CD4-positive, alpha-beta T cell treated with Interleukin-6 for 4 hours (primary cell): ENCODE results near the gene ACTR1A.
A peak's percentile ranks its signal among the peaks of the same experiment; 100 is the strongest.
"Not testable (repeated sequence)": the region's sequence is repeated elsewhere in the genome, so short reads cannot be mapped to it uniquely, and the experiment has no call there.

Source experiments
- DNase-seq: peaks from one replicate; pipeline ENCODE4 v3.0.0-alpha.2; 2020; ENCODE audit warnings: mixed read lengths

The ACTR1A gene

GRCh38 chr10:102502337-102503151, at the start of gene ACTR1A:
Gene ACTR1A (minus strand): TSS chr10:102502712. CDS start chr10:102502647, 65 bp downstream.
- peak; percentile 96 for DNase-seq

- no peak for DNase-seq
Measured at GRCh38 chr10:102550636-102551210, 48.2 kb upstream of the ACTR1A start.

DNA sequence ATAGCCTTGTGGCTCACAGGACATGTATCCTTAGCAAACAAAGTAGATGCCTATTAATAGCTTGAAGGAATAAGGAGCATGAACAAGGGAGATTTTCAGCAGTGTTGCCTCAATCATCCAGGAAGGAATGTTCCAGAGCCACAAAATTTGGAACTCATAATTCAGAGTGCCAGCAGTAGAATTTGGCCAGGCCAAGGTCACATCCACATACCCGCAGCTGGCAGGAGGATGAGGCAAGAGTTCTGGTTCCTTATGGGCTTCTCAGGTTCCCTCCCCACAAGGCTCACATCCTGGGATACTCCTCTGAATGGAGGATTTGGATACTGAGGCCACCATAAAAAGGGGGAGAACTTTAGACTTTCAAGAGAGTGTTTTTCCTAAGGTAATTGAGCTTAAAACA, 47.0 kb upstream of the ACTR1A start:
- DNase-seq, result no peak

DNA sequence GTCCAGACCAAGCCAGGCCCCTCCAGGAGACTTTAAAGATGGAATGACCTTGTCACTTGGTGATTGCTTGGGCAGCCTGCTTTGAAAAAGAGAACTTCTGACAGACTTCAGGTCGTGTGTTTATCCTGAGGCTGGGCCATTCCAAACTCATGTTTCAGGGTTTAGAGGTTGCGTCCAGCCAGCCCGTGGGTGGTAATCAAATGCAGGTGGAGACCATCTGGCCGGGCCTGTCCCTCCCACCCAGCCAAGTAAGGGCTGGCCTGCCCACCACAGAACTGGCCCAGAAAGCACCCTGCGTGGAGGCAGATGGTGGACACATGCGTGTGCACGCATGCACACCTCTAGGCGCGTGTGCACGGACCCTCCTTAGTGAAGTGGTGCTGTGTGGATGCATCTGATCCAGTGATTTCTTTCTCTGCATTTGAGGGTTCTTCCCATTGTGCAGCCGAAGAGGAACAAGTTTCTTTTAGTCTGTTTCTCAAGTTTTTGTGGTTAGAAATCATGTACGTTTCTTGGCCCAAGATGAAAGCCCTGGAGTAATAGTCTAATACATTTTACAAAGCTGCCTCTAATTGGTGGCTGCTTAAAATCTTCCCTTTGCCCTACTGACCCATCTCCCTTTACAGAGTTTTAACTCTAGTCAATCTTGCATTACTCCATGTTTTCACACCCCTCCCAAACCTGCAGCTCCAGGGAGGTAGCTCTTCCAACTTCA, 44.3 kb upstream of the ACTR1A start:
- no peak for DNase-seq

DNA sequence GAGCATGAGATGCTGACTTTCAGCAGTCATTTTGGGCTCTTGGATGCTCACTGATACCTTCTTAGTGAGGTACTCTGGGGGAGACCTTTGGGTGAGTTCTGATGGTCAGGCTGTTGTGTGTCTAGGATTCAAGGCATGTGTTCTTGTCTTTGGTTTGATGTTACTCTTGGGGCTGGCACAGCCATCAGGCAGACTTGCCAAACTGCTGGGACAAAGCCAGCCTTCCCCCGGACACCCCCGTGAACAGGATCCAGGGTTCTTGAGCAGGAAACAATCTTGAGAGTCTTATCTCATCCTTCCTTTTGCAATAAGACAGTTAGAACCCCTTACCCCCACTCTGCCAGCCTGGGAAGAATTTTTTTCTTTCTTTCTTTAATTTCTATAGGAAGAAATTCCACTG, 43.5 kb upstream of the ACTR1A start:
- DNase-seq, result no peak

GRCh38 chr10:102545265-102545871, 42.9 kb upstream of the ACTR1A start:
- no peak for DNase-seq

- no peak for DNase-seq
Measured at GRCh38 chr10:102542800-102543418, 40.4 kb upstream of the ACTR1A start.

- DNase-seq, result no peak
Measured at GRCh38 chr10:102540023-102540422, 37.5 kb upstream of the ACTR1A start.

DNA sequence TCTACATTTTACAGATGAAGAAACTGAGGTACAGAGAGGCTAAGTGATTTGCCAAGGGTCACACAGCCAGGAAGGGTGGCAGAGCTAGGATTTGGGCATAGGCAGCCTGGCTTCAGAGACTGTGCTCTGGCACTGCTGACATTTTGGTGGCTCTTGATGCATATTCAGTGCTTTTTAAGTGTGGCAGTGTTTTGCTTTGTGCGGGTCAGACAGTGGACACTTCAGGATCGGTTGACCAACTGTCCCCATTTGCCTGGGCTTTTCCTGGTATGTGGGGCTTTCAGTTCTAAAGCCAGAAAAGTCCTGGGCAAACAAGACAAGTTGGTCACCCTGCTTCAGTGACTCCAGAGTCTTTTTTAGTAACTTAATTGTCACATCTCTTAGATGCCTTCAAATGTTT, 36.3 kb upstream of the ACTR1A start:
- no peak for DNase-seq

DNA sequence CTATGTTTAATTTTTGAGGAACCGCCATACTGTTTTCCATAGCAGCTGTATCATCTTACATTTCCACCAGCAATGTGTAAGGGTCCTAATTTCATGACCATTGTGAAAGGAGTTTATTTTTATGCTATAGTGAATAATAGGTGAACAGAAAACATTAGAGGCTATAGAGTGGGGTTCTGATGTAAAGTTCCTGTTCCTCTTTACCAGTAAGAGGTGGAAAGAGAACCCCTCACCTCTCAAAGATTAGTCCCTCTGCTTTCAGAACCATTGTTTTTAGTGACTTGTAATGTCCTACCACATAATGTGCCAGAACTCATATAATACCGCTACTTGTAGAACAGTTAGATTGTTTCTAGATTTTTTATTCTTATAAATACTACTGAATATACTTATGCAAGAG, 35.4 kb upstream of the ACTR1A start:
- DNase-seq, result no peak

DNA sequence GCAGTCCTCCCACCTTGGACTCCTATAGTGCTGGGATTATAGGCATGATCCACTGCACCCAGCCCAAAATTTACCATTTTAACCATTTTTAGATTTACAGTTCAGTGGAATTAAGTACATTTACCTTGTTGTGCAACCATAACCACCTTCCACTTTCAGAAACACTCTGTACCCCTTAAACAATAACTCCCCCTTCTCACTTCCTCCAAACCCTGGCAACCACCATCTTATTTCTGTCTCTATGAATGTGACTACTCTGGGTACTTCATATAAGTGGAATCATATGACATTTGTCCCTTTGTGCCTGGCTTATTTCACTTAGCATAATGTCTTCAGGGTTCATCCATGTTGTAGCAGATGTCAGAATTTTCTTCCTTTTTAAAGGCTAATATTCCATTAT, 34.9 kb upstream of the ACTR1A start:
- DNase-seq, result no peak

- no peak for DNase-seq
Measured at GRCh38 chr10:102535481-102536147, 33.1 kb upstream of the ACTR1A start.

DNA sequence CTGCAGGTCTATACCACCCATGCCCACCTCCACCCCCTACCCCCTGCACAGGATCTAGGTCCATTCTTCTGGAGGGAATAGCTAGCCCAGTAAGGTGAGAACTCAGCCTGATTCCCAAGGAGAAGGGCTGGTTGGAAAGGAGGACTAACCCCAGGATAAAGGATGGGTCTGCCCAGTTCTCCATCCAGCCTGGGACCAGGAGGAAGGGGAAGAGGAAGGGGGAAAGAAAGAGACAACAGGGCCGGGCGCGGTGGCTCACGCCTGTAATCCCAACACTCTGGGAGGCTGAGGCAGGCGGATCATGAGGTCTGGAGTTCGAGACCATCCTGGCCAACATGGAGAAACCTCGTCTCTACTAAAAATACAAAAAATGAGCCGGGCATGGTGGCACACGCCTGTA, 32.5 kb upstream of the ACTR1A start:
- DNase-seq, result not testable (repeated sequence)

DNA sequence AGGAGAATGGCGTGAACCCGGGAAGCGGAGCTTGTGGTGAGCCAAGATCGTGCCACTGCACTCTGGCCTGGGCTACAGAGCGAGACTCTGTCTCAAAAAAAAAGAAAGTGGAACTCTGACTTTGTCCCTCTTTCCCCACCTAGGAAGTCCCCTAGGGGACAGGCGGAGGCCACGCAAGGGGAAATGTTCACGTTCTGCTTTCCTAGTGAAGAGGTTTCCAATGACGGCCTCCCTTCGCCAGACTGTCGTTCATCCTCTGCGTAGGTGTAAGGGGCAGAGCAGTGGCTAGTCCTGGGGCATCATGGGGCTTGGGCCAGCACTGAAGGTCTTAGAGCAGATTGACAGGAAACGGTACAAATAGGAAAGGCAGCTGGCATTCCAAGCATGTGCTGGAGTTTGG, 31.8 kb upstream of the ACTR1A start:
- no peak for DNase-seq

DNA sequence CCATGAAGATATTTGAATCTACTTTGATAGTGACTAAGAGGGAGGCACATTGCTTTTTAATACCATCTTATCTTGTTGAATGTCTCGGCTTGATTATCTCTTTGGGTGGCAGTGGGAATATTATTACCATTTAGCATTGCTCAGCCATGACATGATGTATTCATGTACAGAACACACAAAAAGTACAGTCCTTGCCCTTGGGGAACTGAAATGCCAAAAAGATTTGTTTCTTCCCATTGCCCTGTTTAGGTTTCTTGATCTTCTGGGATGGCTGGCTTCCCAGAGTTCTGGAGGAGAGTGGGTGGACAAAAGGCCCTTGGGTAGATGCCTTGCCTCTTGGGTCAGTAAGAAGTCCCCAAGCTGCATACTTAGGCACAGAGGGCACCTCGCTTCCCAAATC, 25.0 kb upstream of the ACTR1A start:
- DNase-seq, result no peak

GRCh38 chr10:102524746-102525145, 22.2 kb upstream of the ACTR1A start:
- DNase-seq, result no peak

DNA sequence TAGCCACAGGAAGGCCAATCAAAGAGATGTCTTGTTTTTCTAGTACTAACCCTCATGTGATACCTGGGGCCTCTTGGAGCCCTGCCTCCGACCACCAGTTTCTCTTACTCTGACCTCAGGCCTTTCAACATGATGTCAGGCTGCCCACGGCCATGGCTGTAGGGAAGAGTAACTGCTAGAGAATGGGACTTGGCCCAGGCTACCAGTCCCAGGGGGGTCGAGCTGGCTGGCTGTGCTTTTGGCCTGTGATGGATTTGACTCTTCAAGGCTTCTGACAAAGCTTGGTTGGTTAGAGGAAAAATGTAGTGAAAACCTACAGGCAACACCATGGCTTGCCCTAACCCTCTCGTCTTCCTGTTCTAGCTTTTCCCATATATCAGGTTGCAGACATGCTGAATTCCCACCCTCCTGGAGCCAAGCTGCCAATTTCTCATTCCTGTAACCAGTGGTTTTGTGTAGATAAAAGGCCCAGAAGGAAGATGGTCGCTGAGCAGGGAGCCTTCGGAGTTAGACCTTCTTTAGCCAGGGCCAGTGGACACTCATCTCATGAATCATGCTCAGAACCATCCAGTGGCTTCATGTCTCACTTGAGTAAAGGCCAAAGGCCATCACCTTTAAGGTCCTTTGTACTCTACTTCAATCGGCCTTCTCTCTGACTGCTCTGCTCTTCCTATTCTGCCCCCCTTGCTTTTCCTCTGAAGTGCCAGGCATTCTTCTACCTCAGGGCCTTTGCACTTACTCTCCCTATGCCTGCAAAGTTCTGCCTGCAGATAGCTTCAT, 20.9 kb upstream of the ACTR1A start:
- no peak for DNase-seq

GRCh38 chr10:102522874-102523249, 20.4 kb upstream of the ACTR1A start:
- no peak for DNase-seq

- DNase-seq, result no peak
Measured at GRCh38 chr10:102519246-102519825, 16.8 kb upstream of the ACTR1A start.

GRCh38 chr10:102517553-102517952, 15.0 kb upstream of the ACTR1A start:
- DNase-seq, result no peak

DNA sequence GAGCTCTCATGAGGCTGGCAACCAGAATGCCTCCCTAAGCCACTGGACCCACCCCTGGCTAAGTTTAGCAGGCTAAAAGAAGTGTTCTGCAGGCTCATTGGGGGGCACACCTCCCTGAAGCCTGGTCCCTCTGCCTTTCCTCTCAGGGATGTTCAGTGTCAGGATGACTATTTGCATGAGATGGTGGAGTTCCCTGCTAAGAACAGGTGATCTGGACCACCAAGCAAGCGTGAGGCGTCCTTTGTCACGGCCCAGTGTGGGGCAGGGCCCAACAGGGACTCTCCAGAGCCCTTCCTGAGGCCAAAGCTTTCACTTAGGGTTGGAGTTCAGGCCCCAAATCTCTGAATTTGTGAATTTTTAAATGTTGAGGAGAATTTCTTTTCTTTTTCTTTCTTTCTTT, 13.2 kb upstream of the ACTR1A start:
- no peak for DNase-seq
